HepG2 (cell line): ENCODE measurements around the gene MYO3B. TPM values are rescaled to one million over a fixed set of nuclear protein-coding genes. Genes with fewer than 3 reads are reported as not detected.

Experiments used
- ADNP ChIP-seq: sonication (generic); formaldehyde crosslinking; IDR thresholded peaks from 2 replicates; pipeline ENCODE4 v1.4.0; 2020; ENCODE audit warnings: missing genetic modification reagents
- CENPX ChIP-seq: sonication (generic); formaldehyde crosslinking; IDR thresholded peaks from 2 replicates; pipeline ENCODE4 v1.9.0; 2021; ENCODE audit warnings: mild to moderate bottlenecking, missing genetic modification reagents, moderate library complexity
- DNMT3B ChIP-seq: conservative IDR thresholded peaks from 2 replicates; pipeline ENCODE4 v1.6.1; 2016; ENCODE audit warnings: missing biosample characterization, control low read depth
- FIP1L1 ChIP-seq: fragments of 200-400 bp; formaldehyde crosslinking; IDR thresholded peaks from 2 replicates; pipeline ENCODE4 v1.6.1; 2018; ENCODE audit warnings: low read depth, mild to moderate bottlenecking, low read length, moderate library complexity, borderline replicate concordance; ENCODE audit not compliant: insufficient read depth
- HDAC2 ChIP-seq: sonication (generic); formaldehyde crosslinking; IDR thresholded peaks from 2 replicates; pipeline ENCODE4 v1.4.0; 2020; ENCODE audit warnings: missing genetic modification reagents
- JUND ChIP-seq: sonication (generic); formaldehyde crosslinking; IDR thresholded peaks from 2 replicates; pipeline ENCODE4 v1.8.0; 2022; ENCODE audit warnings: mild to moderate bottlenecking, missing genetic modification reagents
- KDM1A ChIP-seq: IDR thresholded peaks from 2 replicates; pipeline ENCODE4 v1.6.1; 2016; ENCODE audit warnings: missing compliant biosample characterization
- KMT2B ChIP-seq: IDR thresholded peaks from 2 replicates; pipeline ENCODE4 v1.6.1; 2016; ENCODE audit warnings: missing genetic modification reagents, missing compliant biosample characterization
- MIXL1 ChIP-seq: IDR thresholded peaks from 2 replicates; pipeline ENCODE4 v1.6.1; 2016
- MXD4 ChIP-seq: IDR thresholded peaks from 2 replicates; pipeline ENCODE4 v1.6.1; 2016; ENCODE audit warnings: mild to moderate bottlenecking, missing biosample characterization, missing genetic modification reagents
- ONECUT2 ChIP-seq: sonication (generic); formaldehyde crosslinking; IDR thresholded peaks from 2 replicates; pipeline ENCODE4 v1.4.0; 2020; ENCODE audit warnings: missing genetic modification reagents
- RNF2 ChIP-seq: fragments of 450-650 bp; conservative IDR thresholded peaks from 2 replicates; pipeline ENCODE4 v1.6.1; 2016; ENCODE audit warnings: low read depth
- SNAPC2 ChIP-seq: sonication (generic); formaldehyde crosslinking; IDR thresholded peaks from 2 replicates; pipeline ENCODE4 v1.8.1; 2022; ENCODE audit warnings: mild to moderate bottlenecking, missing genetic modification reagents
- SNRNP70 ChIP-seq: fragments of 200-400 bp; formaldehyde crosslinking; IDR thresholded peaks from 2 replicates; pipeline ENCODE4 v1.6.1; 2017; ENCODE audit warnings: mild to moderate bottlenecking, low read depth, low read length, moderate library complexity
- SPEN ChIP-seq: sonication (generic); formaldehyde crosslinking; IDR thresholded peaks from 2 replicates; pipeline ENCODE4 v1.5.1; 2020; ENCODE audit warnings: low read depth, mild to moderate bottlenecking, missing genetic modification reagents
- TCF12 ChIP-seq, 2 experiments: fragments of 450-650 bp in 1 of 2; sonication (generic) in 1 of 2; formaldehyde crosslinking in 1 of 2; IDR thresholded peaks; 2 replicates each; pipeline versions ENCODE4 v1.6.1 to v1.8.0; 2017 to 2022; ENCODE audit warnings: antibody characterized with exemption in 1 of 2, mild to moderate bottlenecking in 1 of 2, missing genetic modification reagents in 1 of 2, moderate library complexity in 1 of 2
- TCF7L2 ChIP-seq: IDR thresholded peaks from 2 replicates; pipeline ENCODE4 v1.6.1; 2011; ENCODE audit warnings: mild to moderate bottlenecking, low read depth, low read length, moderate library complexity
- ZNF3 ChIP-seq: IDR thresholded peaks from 2 replicates; pipeline ENCODE4 v1.7.0; 2017; ENCODE audit warnings: inconsistent platforms
- ZNF337 ChIP-seq: sonication (generic); formaldehyde crosslinking; IDR thresholded peaks from 2 replicates; pipeline ENCODE4 v1.5.1; 2020; ENCODE audit warnings: missing genetic modification reagents, low read depth, mild to moderate bottlenecking, borderline replicate concordance
- ZNF564 ChIP-seq: sonication (generic); formaldehyde crosslinking; IDR thresholded peaks from 2 replicates; pipeline ENCODE4 v1.8.1; 2023; ENCODE audit warnings: mild to moderate bottlenecking, missing genetic modification reagents
- ZNF709 ChIP-seq: sonication (generic); formaldehyde crosslinking; IDR thresholded peaks from 2 replicates; pipeline ENCODE4 v1.5.0; 2020; ENCODE audit warnings: mild to moderate bottlenecking, missing genetic modification reagents
- ZNF777 ChIP-seq: sonication (generic); formaldehyde crosslinking; IDR thresholded peaks from 2 replicates; pipeline ENCODE4 v1.4.0; 2020; ENCODE audit warnings: missing genetic modification reagents
- ZSCAN31 ChIP-seq: sonication (generic); formaldehyde crosslinking; IDR thresholded peaks from 2 replicates; pipeline ENCODE4 v1.5.0; 2020; ENCODE audit warnings: low read depth, mild to moderate bottlenecking, missing genetic modification reagents
- polyA plus RNA-seq, 8 experiments: library from polyadenylated mRNA; depleted of rRNA in 3 of 8; stranded (reverse) in 7 of 8; unstranded in 1 of 8; fragments of >200 nt; fragmentation: Illumina TruSeq in 4 of 8; extraction: Trizol in 4 of 8; gene quantifications; 2 replicates each; pipeline versions ENCODE4 v1.2.1 to v1.2.3, GENCODE V29; 2011 to 2016; ENCODE audit warnings: low read depth in 4 of 8, missing spikeins in 1 of 8, mixed read lengths in 1 of 8; ENCODE audit not compliant: insufficient read depth in 1 of 8
- total RNA-seq, 5 experiments: library from RNA; depleted of rRNA; stranded (reverse); fragments of >200 nt; fragmentation: Illumina TruSeq; extraction: Trizol; gene quantifications; 2 replicates each; pipeline ENCODE4 v1.2.3, GENCODE V29; 2016; ENCODE audit warnings: low read depth in 1 of 5
- TF ChIP-seq, protein P1 (sequence below): sonication (generic); formaldehyde crosslinking; IDR thresholded peaks from 2 replicates; pipeline ENCODE4 v1.8.0; 2022; ENCODE audit warnings: missing genetic modification reagents, mild to moderate bottlenecking, inconsistent platforms, borderline replicate concordance
- TF ChIP-seq, protein P2 (sequence below): sonication (generic); formaldehyde crosslinking; IDR thresholded peaks from 2 replicates; pipeline ENCODE4 v1.4.0; 2020; ENCODE audit warnings: missing genetic modification reagents
- TF ChIP-seq, protein P3 (sequence below): IDR thresholded peaks from 2 replicates; pipeline ENCODE4 v1.6.1; 2016; ENCODE audit warnings: low read depth, control low read depth
- TF ChIP-seq, protein P4 (sequence below): sonication (generic); formaldehyde crosslinking; IDR thresholded peaks from 2 replicates; pipeline ENCODE4 v1.5.0; 2020; ENCODE audit warnings: missing genetic modification reagents

MYO3B gene
- total and polyA plus RNA-seq, 2 of the 13 experiments (the other 11 are each of a cell fraction or from before 2014, with no cell fraction given), result 0.01 TPM; not detected in 1

DNA sequence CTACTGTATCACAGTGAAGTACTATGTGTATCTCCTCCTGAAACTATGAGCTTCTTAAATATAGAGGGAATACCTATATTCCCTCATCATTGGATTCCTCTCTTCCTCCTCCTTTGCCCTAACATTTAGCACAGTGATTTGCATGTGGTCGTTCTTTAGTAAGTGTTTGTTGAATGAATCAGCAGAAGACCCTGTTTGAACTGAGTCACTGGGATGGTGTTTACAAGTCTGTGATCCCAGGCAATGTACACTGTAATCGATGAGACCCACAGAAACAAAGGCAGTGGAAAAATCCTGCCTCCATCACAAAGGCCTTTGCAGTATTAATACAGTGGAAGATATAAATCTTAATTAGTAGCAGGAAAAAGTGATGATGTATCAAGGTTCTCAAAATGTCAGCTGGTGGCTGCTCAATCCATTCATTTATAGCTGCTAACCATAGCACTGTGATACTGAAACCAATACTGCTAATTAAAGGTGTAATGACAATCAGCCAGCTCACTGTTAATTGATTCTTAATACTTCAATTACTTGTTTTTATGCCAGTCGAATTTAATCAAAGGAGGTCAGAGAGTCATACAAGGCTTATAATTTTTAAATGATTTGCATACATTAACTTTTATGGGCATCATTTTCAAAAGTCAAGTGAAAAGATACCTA is 20.8 kb upstream of the MYO3B start (continued):
- TF ChIP-seq TCF7L2 (no peak), KDM1A (peak; percentile 64; the same call in 1 of the 2 replicates), ZNF564 (CRISPR knock-in tag) (no peak), TCF12 (IDR thresholded peaks at IDR 0.05) (no peak), TCF12 (CRISPR knock-in tag; IDR thresholded peaks at IDR 0.05) (no peak), CENPX (CRISPR knock-in tag) (no peak), SPEN (CRISPR knock-in tag) (0 out of 2 replicates have a peak, but pooled peaks have one; percentile 27), ADNP (CRISPR knock-in tag) (no peak), ONECUT2 (CRISPR knock-in tag) (0 out of 2 replicates have a peak, but pooled peaks have one; percentile 58), ZSCAN31 (CRISPR knock-in tag) (no peak), JUND (CRISPR knock-in tag) (peak; percentile 86), KMT2B (CRISPR knock-in tag) (no peak), HDAC2 (CRISPR knock-in tag) (no peak), ZNF337 (CRISPR knock-in tag) (no peak), ZNF777 (CRISPR knock-in tag) (no peak), MIXL1 (CRISPR knock-in tag) (no peak), RNF2 (no peak), DNMT3B (CRISPR knock-in tag) (no peak; the same call in 1 of the 2 replicates), SNRNP70 (no peak), ZNF3 (CRISPR knock-in tag) (peak; percentile 98), FIP1L1 (no peak), SNAPC2 (CRISPR knock-in tag) (no peak), ZNF709 (CRISPR knock-in tag) (no peak), MXD4 (CRISPR knock-in tag) (no peak)
- TF ChIP-seq, protein P1, sequence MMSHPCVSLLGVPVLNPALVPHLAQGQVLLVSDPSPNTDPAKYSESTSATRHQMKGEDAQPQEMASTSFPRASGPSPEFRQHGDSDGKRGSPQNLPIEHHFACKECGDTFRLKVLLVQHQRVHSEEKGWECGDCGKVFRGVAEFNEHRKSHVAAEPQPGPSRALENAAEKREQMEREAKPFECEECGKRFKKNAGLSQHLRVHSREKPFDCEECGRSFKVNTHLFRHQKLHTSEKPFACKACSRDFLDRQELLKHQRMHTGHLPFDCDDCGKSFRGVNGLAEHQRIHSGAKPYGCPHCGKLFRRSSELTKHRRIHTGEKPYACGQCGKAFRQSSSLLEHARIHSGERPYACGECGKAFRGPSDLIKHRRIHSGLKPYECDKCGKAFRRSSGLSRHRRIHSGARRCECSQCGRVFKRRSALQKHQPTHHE, result no peak
- TF ChIP-seq, protein P2, sequence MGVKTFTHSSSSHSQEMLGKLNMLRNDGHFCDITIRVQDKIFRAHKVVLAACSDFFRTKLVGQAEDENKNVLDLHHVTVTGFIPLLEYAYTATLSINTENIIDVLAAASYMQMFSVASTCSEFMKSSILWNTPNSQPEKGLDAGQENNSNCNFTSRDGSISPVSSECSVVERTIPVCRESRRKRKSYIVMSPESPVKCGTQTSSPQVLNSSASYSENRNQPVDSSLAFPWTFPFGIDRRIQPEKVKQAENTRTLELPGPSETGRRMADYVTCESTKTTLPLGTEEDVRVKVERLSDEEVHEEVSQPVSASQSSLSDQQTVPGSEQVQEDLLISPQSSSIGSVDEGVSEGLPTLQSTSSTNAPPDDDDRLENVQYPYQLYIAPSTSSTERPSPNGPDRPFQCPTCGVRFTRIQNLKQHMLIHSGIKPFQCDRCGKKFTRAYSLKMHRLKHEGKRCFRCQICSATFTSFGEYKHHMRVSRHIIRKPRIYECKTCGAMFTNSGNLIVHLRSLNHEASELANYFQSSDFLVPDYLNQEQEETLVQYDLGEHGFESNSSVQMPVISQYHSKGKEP (CRISPR knock-in tag), result no peak
- TF ChIP-seq, protein P3, sequence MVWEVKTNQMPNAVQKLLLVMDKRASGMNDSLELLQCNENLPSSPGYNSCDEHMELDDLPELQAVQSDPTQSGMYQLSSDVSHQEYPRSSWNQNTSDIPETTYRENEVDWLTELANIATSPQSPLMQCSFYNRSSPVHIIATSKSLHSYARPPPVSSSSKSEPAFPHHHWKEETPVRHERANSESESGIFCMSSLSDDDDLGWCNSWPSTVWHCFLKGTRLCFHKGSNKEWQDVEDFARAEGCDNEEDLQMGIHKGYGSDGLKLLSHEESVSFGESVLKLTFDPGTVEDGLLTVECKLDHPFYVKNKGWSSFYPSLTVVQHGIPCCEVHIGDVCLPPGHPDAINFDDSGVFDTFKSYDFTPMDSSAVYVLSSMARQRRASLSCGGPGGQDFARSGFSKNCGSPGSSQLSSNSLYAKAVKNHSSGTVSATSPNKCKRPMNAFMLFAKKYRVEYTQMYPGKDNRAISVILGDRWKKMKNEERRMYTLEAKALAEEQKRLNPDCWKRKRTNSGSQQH (CRISPR knock-in tag), result no peak
- TF ChIP-seq, protein P4, sequence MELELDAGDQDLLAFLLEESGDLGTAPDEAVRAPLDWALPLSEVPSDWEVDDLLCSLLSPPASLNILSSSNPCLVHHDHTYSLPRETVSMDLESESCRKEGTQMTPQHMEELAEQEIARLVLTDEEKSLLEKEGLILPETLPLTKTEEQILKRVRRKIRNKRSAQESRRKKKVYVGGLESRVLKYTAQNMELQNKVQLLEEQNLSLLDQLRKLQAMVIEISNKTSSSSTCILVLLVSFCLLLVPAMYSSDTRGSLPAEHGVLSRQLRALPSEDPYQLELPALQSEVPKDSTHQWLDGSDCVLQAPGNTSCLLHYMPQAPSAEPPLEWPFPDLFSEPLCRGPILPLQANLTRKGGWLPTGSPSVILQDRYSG, result no peak
